ENCODE results near the gene SPPL2C.
"Not testable (repeated sequence)": the region's sequence is repeated elsewhere in the genome, so short reads cannot be mapped to it uniquely, and the experiment has no call there.

SPPL2C gene

DNA sequence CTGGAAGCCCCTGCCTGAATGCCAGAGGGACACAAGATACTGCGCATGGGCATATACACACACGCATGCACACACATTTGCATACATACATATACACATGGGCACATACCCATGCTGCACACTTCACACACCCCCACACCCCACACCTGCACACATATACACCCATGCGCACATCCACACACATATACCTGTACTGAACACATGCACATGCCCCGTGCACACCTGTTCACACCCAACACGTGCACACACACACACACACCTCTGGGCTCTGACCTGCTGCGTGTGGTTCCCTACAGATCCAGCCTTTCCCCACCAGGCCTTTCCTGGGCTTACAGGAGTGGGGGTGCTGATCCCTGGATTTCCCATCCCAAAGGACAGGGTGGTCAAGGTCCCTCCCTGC, 6.3 kb downstream of the SPPL2C start:
- no peak for DNase-seq

DNA sequence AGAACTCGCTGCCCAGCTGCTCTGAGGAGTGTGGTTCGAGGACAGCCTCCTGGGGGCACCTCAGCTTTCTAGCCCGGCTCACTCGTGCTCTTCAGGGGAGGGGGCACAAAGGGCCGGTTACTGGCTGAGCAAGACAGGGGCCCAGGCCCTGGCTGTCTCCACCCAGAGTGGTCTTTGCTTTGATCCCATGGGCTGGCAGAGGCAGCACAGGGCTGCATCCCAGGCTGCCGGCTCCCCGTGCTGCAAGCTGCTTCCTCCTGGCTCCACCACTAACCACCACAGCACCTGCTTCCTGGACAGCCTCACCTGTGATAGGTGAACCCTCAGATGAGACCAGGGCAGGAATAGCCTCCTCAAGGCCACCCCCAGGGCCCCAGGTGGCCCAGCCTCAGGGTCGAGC, 6.8 kb downstream of the SPPL2C start:
- no peak for DNase-seq

DNA sequence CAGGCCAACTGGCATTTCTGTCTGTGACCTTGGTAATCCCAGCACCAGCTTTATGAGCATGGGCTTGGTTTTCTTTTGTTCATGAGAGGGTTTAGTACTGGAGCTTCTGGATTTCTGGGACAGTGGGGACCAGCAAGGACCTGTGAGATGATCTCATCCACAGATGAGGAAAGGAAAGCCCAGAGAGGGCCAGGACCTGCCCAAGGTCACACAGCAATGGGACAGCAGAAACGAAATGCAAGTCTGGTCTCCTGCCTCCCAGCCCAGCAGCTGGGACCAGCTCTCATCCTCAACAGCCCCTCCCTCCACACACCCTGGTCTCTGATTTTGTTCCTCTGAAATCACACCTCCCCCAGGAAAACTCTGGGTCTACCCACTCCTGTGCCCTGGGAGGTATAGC, 7.2 kb downstream of the SPPL2C start:
- no peak for DNase-seq

DNA sequence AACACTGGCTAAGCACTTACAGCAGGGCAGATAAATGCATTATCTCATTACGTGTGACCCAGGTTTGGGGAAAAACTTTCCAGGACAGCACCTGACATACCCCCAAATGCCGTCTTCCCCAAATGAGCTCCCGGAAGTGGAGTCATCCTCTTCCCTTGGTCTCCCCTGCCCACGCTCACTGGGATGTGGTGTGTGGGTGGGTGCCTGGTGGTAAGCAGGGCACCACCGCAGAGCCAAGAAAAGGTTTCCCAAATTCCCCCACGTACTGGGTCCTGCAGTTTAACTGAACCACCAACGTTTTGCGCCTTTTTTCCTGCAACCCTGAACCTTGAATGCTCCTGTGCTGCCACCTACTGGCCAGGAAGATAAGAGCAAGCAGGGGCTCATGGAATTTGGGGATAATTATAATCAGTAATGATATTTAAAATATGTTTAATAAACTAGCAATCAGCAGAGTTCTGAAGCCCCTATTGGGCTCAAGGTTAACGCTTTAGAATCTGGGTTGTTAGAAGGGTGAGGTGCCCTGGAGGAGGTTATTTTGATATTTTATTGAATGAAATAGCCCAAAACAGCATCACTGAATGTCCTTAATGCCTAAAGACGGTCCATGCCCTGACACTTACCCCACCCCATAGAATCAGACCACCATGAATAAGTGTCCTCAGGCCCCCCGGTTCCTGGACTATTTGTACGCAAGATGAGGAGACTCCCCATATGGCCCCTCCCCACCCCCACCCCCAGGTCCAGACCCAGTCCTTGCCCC, 8.0 kb downstream of the SPPL2C start:
- DNase-seq = peak; percentile 74 to 82

DNA sequence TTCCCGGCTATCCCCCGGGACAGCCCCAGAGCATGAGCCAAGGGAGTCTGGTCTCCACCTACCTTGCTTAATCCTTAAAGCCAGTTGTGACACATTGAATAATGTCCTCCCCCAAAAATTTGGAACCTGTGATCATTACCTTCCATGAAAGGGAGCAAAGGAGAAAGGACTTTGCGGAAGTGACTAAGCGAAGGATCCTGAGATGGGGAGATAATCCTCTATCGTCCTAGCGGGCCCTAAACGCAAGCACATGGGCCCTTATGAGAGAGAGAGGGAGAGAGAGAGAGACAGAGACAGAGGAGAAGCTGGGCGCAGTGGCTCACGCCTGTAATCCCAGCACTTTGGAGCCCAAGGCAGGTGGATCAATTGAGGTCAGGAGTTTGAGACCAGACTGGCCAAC, 9.5 kb downstream of the SPPL2C start:
- no peak for DNase-seq

DNA sequence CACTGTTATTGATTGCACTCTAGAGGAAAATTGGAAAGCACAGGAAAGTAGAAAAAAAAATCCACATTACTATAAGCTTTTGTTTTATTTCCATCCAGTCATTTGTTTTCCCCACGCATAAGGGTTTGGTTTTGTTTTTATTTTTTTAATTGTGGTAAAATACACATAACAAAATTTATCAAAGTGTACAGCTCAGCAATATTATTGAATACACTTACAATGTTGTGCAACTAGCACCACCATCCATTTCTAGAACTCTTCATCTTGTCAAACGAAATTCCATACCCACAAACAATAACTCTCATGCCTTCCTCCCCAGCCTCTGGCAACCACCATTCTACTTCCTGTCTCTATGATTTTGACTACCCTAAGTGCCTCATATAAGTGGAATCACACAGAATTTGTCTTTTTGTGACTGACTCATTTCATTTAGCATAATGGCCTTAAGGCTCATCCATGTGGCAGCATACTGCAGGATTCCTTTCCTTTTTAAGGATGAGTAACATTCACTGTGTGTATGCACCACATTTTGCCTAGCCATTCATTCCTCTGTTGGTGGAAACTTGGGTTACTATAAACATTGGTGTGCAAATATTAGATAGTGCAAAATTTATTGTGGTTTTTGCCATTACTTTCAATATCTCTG, 11.1 kb downstream of the SPPL2C start:
- no peak for DNase-seq

DNA sequence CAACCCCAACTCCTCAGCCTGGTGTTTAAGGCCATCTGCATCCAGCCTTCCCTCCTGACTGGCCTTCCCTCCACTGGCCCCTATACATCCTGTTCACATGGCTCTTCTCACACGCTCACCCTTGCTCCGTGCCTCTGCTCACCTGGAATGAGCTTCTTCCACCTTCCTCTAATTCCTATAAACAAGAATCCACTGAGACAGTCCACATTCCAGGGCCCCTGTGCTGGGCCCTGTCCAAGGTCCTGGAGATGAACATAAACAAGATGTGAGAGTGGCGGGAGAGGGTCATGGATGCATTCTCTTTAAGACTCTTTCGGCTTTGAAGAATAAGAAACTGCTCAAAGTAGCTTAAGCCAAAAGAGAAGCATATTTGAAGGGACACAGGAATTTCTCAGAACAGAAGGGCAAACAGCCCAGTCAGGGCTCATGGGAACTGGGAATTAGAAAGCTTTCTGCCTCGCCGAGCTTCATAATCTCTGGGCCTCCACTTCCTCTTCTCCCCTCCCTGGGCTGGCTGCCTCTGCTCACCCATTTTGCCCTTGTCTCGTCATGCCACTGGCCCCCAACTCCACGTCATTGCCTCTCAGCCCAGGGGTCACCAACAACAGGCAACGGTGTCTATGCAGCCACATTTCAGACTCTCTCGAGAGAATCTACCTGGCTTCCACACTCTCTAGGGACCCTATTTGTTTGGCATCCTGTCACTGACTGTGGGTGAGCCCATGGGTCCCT, 13.5 kb downstream of the SPPL2C start:
- no peak for DNase-seq

DNA sequence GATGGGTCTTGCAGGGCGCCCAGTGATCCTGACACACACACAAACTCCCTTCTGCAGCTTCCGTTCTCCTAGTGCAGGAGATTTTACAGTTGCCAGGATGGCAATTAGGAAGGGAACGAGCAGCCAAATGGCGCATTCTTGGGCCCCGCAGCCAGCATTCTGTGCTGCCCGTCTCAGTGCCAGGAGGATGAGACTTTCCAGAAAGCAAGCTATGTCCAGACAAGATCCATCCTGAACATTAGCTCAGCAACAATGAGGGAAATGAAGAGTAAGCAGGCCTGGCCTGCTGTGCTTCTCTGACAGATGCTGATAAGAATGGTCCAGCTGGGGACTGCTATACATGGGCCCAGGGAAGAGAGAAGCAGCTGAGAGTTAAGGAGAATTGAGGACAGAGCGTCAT, 16.5 kb downstream of the SPPL2C start:
- DNase-seq = no peak

DNA sequence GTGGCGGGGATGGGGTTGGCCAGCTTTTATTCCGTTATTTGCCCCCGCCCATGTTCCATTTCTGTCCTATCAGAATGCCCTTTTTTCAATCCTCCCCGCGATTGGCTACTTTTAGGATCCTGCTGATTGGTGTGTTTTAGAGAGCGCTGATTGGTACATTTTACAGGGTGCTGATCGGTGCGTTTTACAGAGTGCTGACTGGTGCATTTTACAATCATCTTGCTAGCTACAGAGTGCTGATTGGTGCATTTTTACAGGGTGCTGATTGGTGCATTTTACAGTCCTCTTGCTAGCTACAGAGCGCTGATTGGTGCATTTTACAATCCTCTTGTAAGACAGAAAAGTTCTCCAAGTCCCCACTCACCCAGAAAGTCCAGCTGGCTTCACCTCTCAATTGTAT, 17.4 kb downstream of the SPPL2C start:
- not testable (repeated sequence) for DNase-seq

DNA sequence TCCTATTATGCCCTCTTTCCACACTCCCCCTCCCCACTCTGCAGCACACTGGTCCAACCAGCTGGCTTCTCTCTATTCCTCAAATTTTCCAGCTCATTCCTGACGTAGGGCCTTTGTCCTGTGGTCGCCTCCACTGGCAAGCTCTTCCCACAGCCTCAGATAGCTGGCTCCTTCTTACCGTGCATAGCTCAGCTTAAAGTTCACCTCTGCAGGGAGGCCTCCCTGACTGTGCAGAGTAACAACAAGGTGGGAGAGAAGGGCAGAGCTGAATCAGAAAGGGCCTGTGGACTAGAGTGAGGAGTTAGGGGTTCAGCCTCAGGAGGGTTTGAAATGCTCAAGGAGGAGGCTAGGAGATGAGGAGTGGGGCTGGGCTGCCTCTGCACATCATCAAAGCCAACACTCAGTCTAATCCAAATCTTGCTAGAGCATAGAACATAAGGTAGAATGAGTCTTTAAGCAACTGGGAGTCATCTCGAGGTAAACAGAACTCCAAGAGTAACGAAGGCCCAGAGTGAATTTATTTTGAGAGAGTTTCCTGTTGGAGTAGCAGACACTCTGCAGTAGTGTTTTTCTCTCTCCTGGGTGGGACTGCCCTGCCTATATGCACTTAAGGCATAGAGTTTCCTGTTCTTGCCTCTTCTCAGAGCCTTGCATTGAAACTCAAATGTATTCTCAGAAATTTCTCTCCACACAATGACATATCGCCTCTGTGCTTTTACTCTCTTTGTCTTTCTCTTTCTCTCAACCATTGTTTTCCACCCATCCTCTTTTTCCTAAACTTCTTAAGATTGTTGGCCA, 19.4 kb downstream of the SPPL2C start:
- DNase-seq = no peak

DNA sequence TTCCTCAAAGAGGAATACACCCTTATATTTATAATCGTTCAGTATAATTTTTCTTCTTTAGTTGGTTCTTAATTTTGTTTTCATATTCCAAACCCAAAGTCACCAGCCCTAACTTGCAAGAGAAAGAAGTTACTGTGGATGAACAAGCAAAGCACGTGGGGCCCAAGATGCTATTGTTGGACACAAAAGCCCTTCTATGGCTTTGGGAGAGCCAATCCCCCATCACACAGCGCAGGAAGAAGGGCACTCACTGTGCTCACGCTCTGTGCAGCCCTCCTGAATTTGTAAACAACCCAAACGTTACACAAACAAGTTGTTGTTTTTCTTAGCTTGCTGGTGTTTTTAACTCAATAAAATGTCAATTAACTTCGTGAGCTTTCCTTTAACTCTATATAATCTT, 22.5 kb downstream of the SPPL2C start:
- no peak for DNase-seq

DNA sequence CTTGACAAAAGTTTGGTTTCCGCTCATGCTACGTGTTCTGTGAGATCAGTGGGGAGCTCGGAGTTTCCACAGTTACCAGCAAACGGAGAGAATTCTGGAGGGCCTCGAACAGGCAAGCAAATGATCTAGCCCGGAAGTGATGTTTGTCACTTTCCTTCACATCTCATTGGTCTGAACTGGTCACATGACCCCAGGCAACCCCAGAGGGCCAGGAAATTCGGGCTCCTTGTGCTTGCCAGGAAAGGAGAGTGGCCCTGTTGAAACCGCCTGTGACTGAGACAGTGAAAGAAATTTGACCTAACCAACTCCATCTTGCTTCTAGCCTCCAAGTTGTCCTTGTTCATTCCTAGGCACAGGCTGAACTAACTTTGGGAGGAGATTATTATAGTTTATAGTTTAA, 23.0 kb downstream of the SPPL2C start:
- DNase-seq = no peak

DNA sequence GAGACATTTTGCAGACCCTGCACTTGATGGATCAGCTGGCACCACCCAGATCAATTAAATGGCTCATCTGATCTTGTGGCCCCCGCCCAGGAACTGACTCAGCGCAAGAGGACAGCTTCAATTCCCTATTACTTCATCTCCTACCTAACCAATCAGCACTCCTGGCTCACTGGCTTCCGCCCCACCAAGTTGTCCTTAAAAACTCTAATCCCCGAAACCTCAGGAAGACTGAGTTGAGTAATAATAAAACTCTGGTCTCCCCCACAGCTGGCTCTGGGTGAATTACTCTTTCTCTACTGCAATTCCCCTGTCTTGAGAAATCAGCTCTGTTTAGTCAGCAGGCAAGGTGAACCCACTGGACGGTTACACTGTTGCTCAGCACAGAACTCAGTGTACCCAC, 23.6 kb downstream of the SPPL2C start:
- DNase-seq = no peak

DNA sequence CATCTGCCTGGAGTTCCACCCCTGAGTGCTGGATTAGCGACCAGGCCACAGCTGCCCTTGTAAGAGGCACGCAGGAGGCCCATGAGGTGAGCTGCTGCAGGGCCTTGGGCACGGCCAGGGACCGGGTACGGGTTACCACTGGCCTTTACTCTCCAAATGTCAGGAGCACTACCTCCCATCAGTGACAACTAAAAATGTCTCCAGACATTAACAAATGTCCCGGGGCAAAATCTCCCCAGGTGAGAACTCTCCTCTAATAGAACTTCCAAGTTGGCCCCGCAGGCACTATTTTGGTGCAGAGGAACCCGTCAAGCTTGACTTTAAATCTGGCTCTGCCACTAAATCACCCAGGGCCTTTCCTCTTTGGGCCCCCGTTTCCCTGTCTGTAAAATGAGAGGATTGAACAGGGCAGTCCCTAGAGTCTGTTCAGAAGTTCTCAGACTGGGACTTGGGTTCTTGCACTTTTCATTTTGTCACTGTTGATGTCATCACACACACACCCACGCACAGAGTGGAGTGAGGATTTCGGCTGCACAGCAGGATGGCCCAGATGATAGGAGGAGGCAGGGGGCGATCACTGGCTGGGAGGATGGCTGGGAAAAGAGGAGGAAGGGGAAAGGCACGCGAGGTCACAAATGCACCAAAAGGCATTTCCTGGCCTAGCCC, 25.1 kb downstream of the SPPL2C start:
- DNase-seq = no peak

DNA sequence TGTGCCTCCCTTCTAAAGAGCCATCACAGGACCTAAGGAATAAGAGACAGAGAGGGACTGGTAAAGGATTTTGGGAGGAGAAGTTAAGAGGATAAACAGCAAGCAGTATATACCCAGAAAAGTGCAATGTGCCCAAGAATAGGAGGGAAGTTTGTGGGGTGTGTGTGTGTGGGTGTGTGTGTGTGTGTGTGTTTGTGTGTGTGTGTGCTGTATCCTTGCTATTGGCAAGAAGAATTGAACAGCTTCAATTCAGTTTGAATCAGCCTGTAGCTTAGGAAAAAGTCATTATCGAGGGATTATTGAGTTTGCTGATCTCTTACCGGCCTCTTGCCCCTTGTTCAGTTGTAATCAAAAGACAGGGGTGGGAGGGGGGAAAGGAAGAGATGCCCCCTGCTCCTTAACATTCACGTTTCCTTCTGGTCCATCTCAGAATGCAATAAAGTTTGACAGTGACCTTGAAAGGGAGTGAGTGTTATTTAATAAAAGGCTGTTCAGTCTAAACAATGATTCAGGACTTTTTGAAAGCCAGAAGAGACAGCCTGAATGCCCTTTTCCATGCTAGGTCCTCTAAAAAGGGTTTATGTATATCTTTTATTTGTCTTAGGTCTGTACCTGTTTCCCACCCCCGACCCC, 25.8 kb downstream of the SPPL2C start:
- no peak for DNase-seq

DNA sequence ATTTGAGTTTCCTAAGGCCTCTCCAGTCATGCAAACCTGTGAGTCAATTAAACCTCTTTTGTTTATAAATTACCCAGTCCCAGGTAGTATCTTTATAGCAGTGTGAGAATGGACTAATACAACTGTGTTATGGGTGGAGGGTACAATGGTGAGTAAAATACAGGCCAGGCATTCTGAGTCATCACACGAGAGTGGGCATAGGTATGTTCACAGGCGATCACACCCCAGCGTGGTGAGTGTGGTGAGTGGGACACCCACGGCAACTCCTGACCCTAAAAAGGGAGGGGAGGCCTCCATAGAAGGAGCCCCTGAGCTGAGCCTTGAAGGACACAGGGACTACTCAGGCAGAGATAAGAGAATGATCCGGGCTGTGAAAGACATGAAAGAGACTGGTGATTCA, 27.0 kb downstream of the SPPL2C start:
- DNase-seq = no peak

DNA sequence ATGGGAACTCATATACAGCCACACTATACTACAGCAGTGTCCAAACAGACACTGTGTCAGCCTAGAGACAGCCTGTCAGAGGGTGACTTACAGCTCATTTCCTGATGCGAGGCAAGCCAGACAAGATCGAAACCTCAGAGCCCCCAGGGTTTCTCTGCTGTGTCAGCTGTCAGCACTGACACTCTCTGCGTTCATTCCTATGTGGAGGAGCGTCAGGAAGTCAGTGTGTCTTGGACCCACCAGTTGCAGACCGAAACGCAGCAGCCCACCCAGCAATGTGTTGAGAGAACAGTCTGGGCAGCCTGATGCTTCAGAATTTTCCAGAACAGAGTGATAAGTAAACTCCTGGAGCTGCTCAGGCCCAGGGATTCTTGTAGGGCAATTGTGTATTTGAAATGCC, 29.0 kb downstream of the SPPL2C start:
- no peak for DNase-seq

DNA sequence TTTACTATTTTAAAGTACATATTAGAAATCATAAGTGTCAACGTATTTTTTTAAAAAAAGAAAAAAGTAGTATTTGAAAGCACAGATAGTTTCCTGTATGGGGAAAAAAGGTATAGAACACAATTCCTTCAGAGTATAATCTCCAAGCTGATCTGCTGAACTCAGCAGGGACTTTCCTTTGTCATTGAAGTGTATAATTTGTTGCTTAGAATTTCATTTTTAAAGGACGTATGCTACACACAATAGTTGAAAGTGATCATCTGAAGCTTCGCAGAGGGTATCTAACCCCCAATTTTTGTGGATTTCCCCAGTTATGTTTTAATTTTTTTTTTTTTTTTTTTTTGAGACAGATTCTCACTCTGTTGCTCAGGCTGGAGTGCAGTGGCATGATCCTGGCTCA, 29.5 kb downstream of the SPPL2C start:
- no peak for DNase-seq

DNA sequence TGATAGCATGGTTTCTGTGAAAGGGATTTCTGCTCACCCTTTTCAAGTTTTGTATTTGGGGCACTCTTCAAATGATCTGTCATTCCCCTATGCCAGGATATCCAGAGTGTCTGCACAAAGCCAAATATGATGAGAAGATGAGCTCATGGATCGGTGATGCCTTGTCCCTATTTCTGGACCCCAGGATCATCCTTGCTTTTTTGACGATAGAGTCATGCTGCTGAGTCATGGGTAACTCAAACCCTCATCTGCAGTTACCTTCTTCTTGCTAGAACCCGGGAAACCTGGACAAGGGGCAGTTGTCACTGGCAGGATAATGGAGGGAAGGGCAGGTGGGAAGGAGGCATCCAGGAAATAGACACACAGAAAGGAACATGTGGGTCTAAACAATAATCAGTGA, 31.9 kb downstream of the SPPL2C start:
- no peak for DNase-seq

DNA sequence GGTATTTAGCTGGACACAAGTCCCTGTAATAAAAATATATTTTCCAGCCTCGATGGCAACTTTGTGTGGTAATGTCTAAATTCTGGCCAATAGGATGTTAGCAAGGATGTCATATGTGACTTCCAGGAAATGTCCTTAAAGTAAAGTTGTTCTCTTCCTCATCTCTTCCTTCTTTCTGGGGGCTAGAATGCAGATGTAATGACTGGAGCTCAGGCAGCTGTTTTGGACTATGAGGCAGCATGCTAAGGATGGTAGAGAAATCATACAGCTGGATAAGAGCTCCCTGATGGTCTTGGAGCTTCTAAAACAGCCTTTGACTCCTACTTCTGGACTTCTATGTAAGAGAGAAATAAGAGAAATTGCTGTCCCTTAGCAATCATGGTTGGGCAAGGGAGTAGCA, 32.8 kb downstream of the SPPL2C start:
- no peak for DNase-seq

DNA sequence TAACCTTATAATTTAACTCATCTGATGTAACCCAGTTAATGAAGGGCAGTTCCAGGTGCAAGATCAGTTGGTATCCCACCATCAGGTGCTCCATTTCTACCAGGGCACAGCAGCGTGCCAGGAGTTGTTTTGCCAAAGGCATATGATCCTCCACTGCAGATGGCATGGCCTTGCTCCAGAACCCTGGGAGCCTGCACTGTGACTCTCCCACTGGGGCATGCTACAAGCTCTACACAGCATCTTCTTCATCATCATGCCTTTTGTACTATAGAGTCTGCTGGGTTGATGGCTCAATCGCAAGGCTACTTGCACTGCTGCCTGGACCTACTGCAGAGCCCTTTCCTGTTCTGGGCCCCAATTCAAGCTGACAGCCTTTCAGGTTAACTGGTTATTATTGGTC, 38.4 kb downstream of the SPPL2C start:
- DNase-seq = no peak

DNA sequence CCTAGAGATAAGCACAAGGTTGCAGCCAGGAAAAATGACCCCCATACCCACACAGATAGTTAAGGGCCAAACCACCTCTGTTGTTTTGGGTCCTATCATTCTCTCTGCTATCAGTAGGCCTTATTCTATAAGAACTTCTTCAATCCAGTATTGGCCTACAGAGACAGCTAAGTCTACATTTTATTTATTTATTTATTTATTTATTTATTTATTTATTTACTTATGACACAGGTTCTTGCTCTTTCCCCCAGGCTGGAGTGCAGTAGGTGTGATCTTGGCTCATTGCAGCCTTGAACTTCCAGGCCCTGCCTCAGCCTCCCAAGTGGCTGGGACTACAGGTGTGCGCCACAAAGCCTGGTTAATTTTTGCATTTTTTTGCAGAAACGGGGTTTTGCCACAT, 42.2 kb downstream of the SPPL2C start:
- no peak for DNase-seq

Data from NCI-H524 (cell line).